Activated CD8-positive, alpha-beta T cell treated with anti-CD3 and anti-CD28 coated beads, Interleukin-2, amount 10 ng/mL, durations not matched to agents 7 days and 5 days (primary cell): Measurements from ENCODE around the gene CAPN10. TPM values are rescaled to one million over a fixed set of nuclear protein-coding genes. Genes with fewer than 3 reads are reported as not detected.

Source experiments
- ATAC-seq: fragments of 150-1000 bp; cut with Tn5 transposase; one replicate; pipeline ENCODE4 v1.10.0; 2021; ENCODE audit warnings: moderate library complexity
- CTCF ChIA-PET: fragments of 350-600 bp; sonication (Branson Sonifier 250); formaldehyde crosslinking; loops from one replicate; lab custom pipeline; 2021; ENCODE audit warnings: antibody characterized with exemption; lab: Charles Lee
- POLR2A ChIA-PET: fragments of 350-600 bp; sonication (Branson Sonifier 250); formaldehyde crosslinking; loops from one replicate; lab custom pipeline; 2021; ENCODE audit warnings: antibody characterized with exemption; lab: Charles Lee
- DNase-seq: peaks from one replicate; pipeline ENCODE4 v3.0.0-alpha.2; 2020
- H3K27ac Mint-ChIP-seq: one replicate; pipeline ENCODE4 v1.8.0; 2021; ENCODE audit warnings: mild to moderate bottlenecking, mixed read lengths
- H3K27me3 Mint-ChIP-seq: one replicate; pipeline ENCODE4 v1.8.0; 2021; ENCODE audit warnings: low read depth, mixed read lengths
- H3K36me3 Mint-ChIP-seq: one replicate; pipeline ENCODE4 v1.8.0; 2021; ENCODE audit warnings: low read depth, mixed read lengths
- H3K4me1 Mint-ChIP-seq: one replicate; pipeline ENCODE4 v1.8.0; 2021; ENCODE audit warnings: low read depth, mixed read lengths
- H3K4me3 Mint-ChIP-seq: one replicate; pipeline ENCODE4 v1.8.0; 2021; ENCODE audit warnings: mild to moderate bottlenecking, mixed read lengths
- H3K9me3 Mint-ChIP-seq: one replicate; pipeline ENCODE4 v1.8.0; 2022; ENCODE audit warnings: mixed read lengths; ENCODE audit not compliant: insufficient read depth
- total RNA-seq, 2 experiments: library from RNA; stranded (reverse); gene quantifications; one replicate each; pipeline ENCODE4 v1.2.3, GENCODE V29; 2021

The CAPN10 gene
- total RNA-seq, 2 experiments from 2014 or later, result 53.0 to 61.2 TPM

GRCh38 chr2:240569998-240570530, 16.5 kb upstream of the CAPN10 start:
- peak overlapping the region; percentile 75 for H3K27ac Mint-ChIP-seq
- H3K27me3 Mint-ChIP-seq, result no peaks in the 10 kb centered on the region
- peaks cover 23% of the 10 kb centered on the region for H3K36me3 Mint-ChIP-seq
- ChIA-PET POLR2A (interaction anchor here (0.7 to 1.3 kb wide), 2 partner anchors 9 to 440 kb away, joined by 3 to 7 read pairs; no protein-coding TSS in a partner anchor), CTCF (interaction anchor here (0.7 kb wide), 1 partner anchor 10 kb away, joined by 3 read pairs; no protein-coding TSS in a partner anchor)
- ATAC-seq (no peak), DNase-seq (no peak)
- no peaks in the 10 kb centered on the region for H3K9me3 Mint-ChIP-seq
- peak overlapping the region; percentile 87 for H3K4me3 Mint-ChIP-seq
- H3K4me1 Mint-ChIP-seq, result peaks cover 46% of the 10 kb centered on the region

DNA sequence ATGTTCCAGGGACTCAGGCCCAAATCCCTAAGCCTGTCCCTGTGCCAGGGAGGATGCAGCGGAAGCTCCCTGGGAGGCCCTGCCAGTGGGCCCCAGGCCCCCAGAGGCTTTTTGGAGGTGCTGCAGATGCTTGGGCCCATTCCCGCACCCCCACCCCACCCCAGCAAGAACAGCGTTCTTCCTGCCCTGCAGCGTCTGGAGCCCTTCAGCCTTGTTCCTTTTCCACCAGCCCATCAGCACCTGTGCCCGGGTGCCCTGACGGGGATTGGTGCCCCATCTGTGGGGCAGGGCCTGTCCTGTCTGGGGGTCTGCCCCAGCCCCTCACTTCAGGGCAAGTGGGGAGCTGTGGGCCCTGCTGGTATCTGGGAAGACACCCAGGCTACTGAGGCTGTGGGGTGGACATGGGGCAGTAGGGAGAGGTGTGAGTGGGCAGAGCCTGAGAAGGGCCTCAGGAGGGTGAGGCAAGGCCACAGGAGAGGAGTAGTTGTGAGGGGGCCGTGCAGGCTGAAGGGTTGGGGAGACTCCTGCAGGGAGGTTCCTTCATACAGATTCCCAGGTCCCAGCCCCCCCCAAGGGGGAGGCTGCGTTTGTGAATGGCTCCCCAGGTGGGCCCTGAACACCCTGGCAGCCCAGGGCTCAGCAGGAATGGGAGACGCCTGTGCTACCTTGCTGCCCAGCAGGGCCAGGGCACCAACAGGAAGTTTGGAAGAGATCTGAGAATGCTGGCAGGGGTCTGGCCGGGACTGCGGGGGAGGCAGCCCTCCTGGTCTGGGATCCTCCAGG, 15.8 kb upstream of the CAPN10 start:
- CTCF ChIA-PET, result interaction anchor here (0.9 kb wide), 1 partner anchor 56 kb away, joined by 3 read pairs; no protein-coding TSS in a partner anchor
- DNase-seq, result no peak
- peaks cover 25% of the 10 kb centered on the region for H3K36me3 Mint-ChIP-seq
- POLR2A ChIA-PET, result no interaction called here
- H3K27ac Mint-ChIP-seq, result peak overlapping the region; percentile 75
- no peaks in the 10 kb centered on the region for H3K27me3 Mint-ChIP-seq
- H3K4me1 Mint-ChIP-seq, result peaks cover 40% of the 10 kb centered on the region
- H3K4me3 Mint-ChIP-seq, result peak overlapping the region; percentile 87
- no peaks in the 10 kb centered on the region for H3K9me3 Mint-ChIP-seq
- ATAC-seq, result no peak

DNA sequence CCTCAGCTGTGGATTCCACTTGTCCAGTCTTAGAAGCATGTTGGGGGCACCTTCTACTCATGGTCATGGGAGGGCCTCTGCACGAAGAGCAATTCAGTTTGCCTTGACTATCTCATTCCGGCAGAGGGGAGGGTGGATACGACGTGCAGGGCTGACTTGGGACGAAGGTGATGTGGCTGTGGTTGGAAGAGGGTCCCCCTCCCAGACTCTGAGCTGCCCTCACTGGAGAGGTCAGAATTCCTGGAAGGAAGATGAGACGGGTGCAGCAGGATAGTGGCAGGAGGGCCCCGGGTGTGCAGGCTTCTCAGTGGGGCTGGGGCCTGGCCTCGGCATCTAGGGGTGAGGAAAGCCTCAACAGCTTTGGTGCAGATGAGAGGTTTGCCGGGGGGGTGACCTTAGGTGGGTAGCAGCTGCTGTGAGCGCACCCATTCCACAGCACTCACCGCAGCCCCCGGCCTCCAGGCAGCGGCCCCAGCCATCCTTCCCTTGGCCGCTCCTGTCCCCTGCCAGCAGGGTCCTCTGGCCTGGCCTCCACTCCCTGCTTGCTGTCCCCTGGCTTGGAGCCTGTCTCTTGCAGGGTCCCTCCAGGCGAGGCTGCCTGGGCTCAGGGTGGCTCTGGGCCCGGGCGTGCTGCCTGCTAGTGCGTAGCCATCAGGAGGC, 15.1 kb upstream of the CAPN10 start:
- ChIA-PET POLR2A (no interaction called here), CTCF (interaction anchor here (0.9 kb wide), 1 partner anchor 57 kb away, joined by 3 read pairs; no protein-coding TSS in a partner anchor)
- Mint-ChIP-seq H3K27me3 (no peaks in the 10 kb centered on the region), H3K4me3 (peak overlapping the region; percentile 87), H3K4me1 (peaks cover 36% of the 10 kb centered on the region), H3K9me3 (no peaks in the 10 kb centered on the region), H3K36me3 (peaks cover 26% of the 10 kb centered on the region), H3K27ac (peak overlapping the region; percentile 75)
- ATAC-seq (no peak), DNase-seq (no peak)

- no peak overlapping the region for H3K4me3 Mint-ChIP-seq
- H3K36me3 Mint-ChIP-seq, result peaks cover 28% of the 10 kb centered on the region
- peaks cover 31% of the 10 kb centered on the region for H3K4me1 Mint-ChIP-seq
- H3K9me3 Mint-ChIP-seq, result no peaks in the 10 kb centered on the region
- no peak overlapping the region for H3K27ac Mint-ChIP-seq
- ATAC-seq (no peak), DNase-seq (no peak)
- no peaks in the 10 kb centered on the region for H3K27me3 Mint-ChIP-seq
- ChIA-PET CTCF (no interaction called here), POLR2A (no interaction called here)
Observed at GRCh38 chr2:240572141-240573031, 14.1 kb upstream of the CAPN10 start.

DNA sequence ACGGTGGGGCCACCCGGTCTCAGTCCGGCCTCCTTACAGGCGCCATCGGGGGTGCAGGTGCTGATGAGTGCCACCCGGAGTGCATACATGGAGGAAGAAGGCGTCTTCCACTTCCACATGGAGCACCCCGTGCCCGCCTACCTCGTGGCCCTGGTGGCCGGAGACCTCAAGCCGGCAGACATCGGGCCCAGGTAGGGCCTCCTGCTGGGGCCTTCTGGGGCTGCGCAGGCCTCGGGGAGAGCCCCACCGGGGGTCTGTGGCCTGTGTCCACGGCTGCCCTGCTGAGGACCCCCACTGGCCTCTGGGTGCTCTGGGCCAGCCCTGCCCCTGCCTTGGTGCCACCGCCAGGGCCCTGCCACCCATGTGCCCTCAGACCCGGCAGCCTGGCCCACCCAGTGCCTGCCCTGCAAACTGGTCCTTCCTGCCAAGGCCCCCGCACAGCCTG, 13.4 kb upstream of the CAPN10 start:
- no peaks in the 10 kb centered on the region for H3K27me3 Mint-ChIP-seq
- ATAC-seq, result no peak
- H3K9me3 Mint-ChIP-seq, result no peaks in the 10 kb centered on the region
- no peak for DNase-seq
- CTCF ChIA-PET, result interaction anchor here (1.0 to 1.1 kb wide), 3 partner anchors 14 to 59 kb away, joined by 3 to 4 read pairs (median 3); partner anchors contain the start of gene CAPN10
- H3K36me3 Mint-ChIP-seq, result peaks cover 32% of the 10 kb centered on the region
- peaks cover 27% of the 10 kb centered on the region for H3K4me1 Mint-ChIP-seq
- POLR2A ChIA-PET, result no interaction called here
- no peak overlapping the region for H3K27ac Mint-ChIP-seq
- no peak overlapping the region for H3K4me3 Mint-ChIP-seq

DNA sequence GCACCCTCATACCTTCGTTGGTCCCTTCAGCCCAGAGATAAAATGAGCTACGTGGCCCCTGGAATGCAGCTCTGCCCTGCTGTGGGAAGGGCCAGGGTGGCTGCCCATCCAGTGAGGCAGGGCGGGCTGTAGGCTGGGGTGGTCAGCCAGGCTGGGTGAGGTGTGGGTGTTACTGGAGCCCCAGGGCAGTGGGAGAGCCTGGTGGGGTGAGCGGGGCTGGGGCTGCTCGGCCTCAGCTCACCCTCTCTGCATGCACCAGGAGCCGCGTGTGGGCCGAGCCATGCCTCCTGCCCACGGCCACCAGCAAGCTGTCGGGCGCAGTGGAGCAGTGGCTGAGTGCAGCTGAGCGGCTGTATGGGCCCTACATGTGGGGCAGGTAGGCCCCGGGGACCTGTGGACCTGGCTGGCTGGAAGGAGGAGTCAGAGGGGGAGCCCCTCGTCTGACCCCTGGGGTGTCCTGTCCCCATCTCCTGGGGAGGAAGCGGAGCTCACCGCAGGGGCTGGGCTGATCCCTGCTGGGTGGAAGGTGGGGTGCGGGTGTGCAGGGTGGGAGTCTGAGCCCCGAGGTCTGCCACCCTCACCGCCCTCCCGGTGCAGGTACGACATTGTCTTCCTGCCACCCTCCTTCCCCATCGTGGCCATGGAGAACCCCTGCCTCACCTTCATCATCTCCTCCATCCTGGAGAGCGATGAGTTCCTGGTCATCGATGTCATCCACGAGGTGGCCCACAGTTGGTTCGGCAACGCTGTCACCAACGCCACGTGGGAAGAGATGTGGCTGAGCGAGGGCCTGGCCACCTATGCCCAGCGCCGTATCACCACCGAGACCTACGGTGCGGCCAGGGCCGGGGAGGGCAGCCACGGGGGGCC, 12.8 kb upstream of the CAPN10 start:
- Mint-ChIP-seq H3K4me1 (peaks cover 29% of the 10 kb centered on the region), H3K27ac (no peak overlapping the region), H3K27me3 (no peaks in the 10 kb centered on the region), H3K9me3 (no peaks in the 10 kb centered on the region), H3K36me3 (peaks cover 35% of the 10 kb centered on the region), H3K4me3 (no peak overlapping the region)
- no peak for DNase-seq
- CTCF ChIA-PET, result interaction anchor here (1.0 to 1.1 kb wide), 3 partner anchors 13 to 60 kb away, joined by 3 to 4 read pairs (median 3); partner anchors contain the start of gene CAPN10
- ATAC-seq, result no peak
- POLR2A ChIA-PET, result no interaction called here

- Mint-ChIP-seq H3K27me3 (no peaks in the 10 kb centered on the region), H3K27ac (no peak overlapping the region), H3K4me3 (no peak overlapping the region), H3K4me1 (peaks cover 34% of the 10 kb centered on the region), H3K9me3 (no peaks in the 10 kb centered on the region), H3K36me3 (peaks cover 33% of the 10 kb centered on the region)
- ChIA-PET POLR2A (no interaction called here), CTCF (interaction anchor here (0.6 to 1.1 kb wide), 2 partner anchors 12 to 38 kb away, joined by 3 read pairs; partner anchors contain the start of gene CAPN10)
- no peak for DNase-seq
- no peak for ATAC-seq
Observed at GRCh38 chr2:240574386-240575100, 12.0 kb upstream of the CAPN10 start.

- no peak overlapping the region for H3K4me3 Mint-ChIP-seq
- H3K27ac Mint-ChIP-seq, result no peak overlapping the region
- no peaks in the 10 kb centered on the region for H3K9me3 Mint-ChIP-seq
- DNase-seq (no peak), ATAC-seq (no peak)
- H3K27me3 Mint-ChIP-seq, result no peaks in the 10 kb centered on the region
- H3K36me3 Mint-ChIP-seq, result peaks cover 35% of the 10 kb centered on the region
- ChIA-PET POLR2A (no interaction called here), CTCF (interaction anchor here (0.6 kb wide), 2 partner anchors 37 to 44 kb away, joined by 3 read pairs; no protein-coding TSS in a partner anchor)
- H3K4me1 Mint-ChIP-seq, result peaks cover 34% of the 10 kb centered on the region
Observed at GRCh38 chr2:240575101-240575965, 11.2 kb upstream of the CAPN10 start.

- CTCF ChIA-PET, result interaction anchor here (0.6 kb wide), 1 partner anchor 43 kb away, joined by 3 read pairs; no protein-coding TSS in a partner anchor
- no peak overlapping the region for H3K27ac Mint-ChIP-seq
- H3K4me1 Mint-ChIP-seq, result peaks cover 30% of the 10 kb centered on the region
Observed at GRCh38 chr2:240576036-240576435, 10.5 kb upstream of the CAPN10 start.

More at GRCh38 chr2:240576036-240576435, 10.5 kb upstream of the CAPN10 start:
- H3K4me3 Mint-ChIP-seq, result no peak overlapping the region
- DNase-seq, result no peak
- no peak for ATAC-seq
- peaks cover 37% of the 10 kb centered on the region for H3K36me3 Mint-ChIP-seq
- H3K27me3 Mint-ChIP-seq, result no peaks in the 10 kb centered on the region
- no peaks in the 10 kb centered on the region for H3K9me3 Mint-ChIP-seq
- POLR2A ChIA-PET, result no interaction called here
